Ectodermal cell (in vitro differentiated cells): Measurements from ENCODE around the gene SKOR1.

Experiments
- H3K27ac ChIP-seq: 2 replicates; pipeline ENCODE4 v1.7.0; 2013; ENCODE audit warnings: mild to moderate bottlenecking, low read depth, low read length; ENCODE audit not compliant: insufficient read depth, poor library complexity, severe bottlenecking
- H3K27me3 ChIP-seq: 2 replicates; pipeline ENCODE4 v1.7.0; 2013; ENCODE audit warnings: mild to moderate bottlenecking, low read length; ENCODE audit not compliant: insufficient read depth, control insufficient read depth, poor library complexity, severe bottlenecking
- H3K36me3 ChIP-seq: one replicate; pipeline ENCODE4 v1.7.0; 2013; ENCODE audit warnings: low read length; ENCODE audit not compliant: control insufficient read depth, insufficient read depth
- H3K4me1 ChIP-seq: one replicate; pipeline ENCODE4 v1.7.0; 2013; ENCODE audit warnings: low read length; ENCODE audit not compliant: control insufficient read depth, insufficient read depth
- H3K4me3 ChIP-seq: 2 replicates; pipeline ENCODE4 v1.7.0; 2013; ENCODE audit warnings: low read depth, low read length, control low read depth; ENCODE audit not compliant: insufficient read depth
- H3K9me3 ChIP-seq: 2 replicates; pipeline ENCODE4 v1.7.0; 2013; ENCODE audit warnings: mild to moderate bottlenecking, low read length, moderate library complexity; ENCODE audit not compliant: control insufficient read depth
- WGBS, 2 experiments: methylation state at CpG; one replicate each; pipeline ENCODE4 v1.1.7; 2013; ENCODE audit warnings: missing lambda C conversion rate in 2 of 2; 5-methylcytosine and 5-hydroxymethylcytosine counted together

The SKOR1 gene

GRCh38 chr15:67824197-67824968 is 926 bp upstream of the SKOR1 start:
- Histone ChIP-seq H3K4me3 (no peak overlapping the region), H3K36me3 (no peaks in the 10 kb centered on the region), H3K27me3 (peaks cover 100% of the 10 kb centered on the region), H3K9me3 (no peaks in the 10 kb centered on the region), H3K4me1 (peaks cover 22% of the 10 kb centered on the region), H3K27ac (no peak overlapping the region)
- 11 to 13% methylated on average over 21 of the region's 21 CpGs for WGBS, 2 experiments

- Histone ChIP-seq H3K27ac (no peak overlapping the region), H3K4me3 (no peak overlapping the region), H3K9me3 (no peaks in the 10 kb centered on the region), H3K4me1 (peaks cover 24% of the 10 kb centered on the region), H3K36me3 (no peaks in the 10 kb centered on the region), H3K27me3 (peaks cover 100% of the 10 kb centered on the region)
- WGBS, 2 experiments = 7% methylated on average over 77 of the region's 77 CpGs
Measured at GRCh38 chr15:67825881-67826716, 790 bp downstream of the SKOR1 start.

GRCh38 chr15:67826717-67827561 is 1.6 kb downstream of the SKOR1 start:
- peaks cover 25% of the 10 kb centered on the region for H3K4me1 ChIP-seq
- H3K27ac ChIP-seq = no peak overlapping the region
- 2 to 3% methylated on average over 88 of the region's 88 CpGs for WGBS, 2 experiments
- H3K27me3 ChIP-seq = peaks cover 100% of the 10 kb centered on the region
- no peaks in the 10 kb centered on the region for H3K9me3 ChIP-seq
- no peaks in the 10 kb centered on the region for H3K36me3 ChIP-seq
- H3K4me3 ChIP-seq = no peak overlapping the region

GRCh38 chr15:67827562-67828277 is 2.4 kb downstream of the SKOR1 start:
- H3K36me3 ChIP-seq = no peaks in the 10 kb centered on the region
- no peak overlapping the region for H3K4me3 ChIP-seq
- H3K27me3 ChIP-seq = peaks cover 100% of the 10 kb centered on the region
- no peak overlapping the region for H3K27ac ChIP-seq
- WGBS, 2 experiments = 3 to 4% methylated on average over 91 of the region's 91 CpGs
- H3K9me3 ChIP-seq = no peaks in the 10 kb centered on the region
- H3K4me1 ChIP-seq = peaks cover 33% of the 10 kb centered on the region

- WGBS, 2 experiments = 2 to 4% methylated on average over 40 of the region's 40 CpGs
- no peak overlapping the region for H3K27ac ChIP-seq
- H3K9me3 ChIP-seq = no peaks in the 10 kb centered on the region
- H3K27me3 ChIP-seq = peaks cover 100% of the 10 kb centered on the region
- H3K4me3 ChIP-seq = no peak overlapping the region
- H3K36me3 ChIP-seq = no peaks in the 10 kb centered on the region
- H3K4me1 ChIP-seq = peaks cover 38% of the 10 kb centered on the region
Measured at GRCh38 chr15:67828278-67828968, 3.1 kb downstream of the SKOR1 start.

- Histone ChIP-seq H3K9me3 (no peaks in the 10 kb centered on the region), H3K27me3 (peaks cover 100% of the 10 kb centered on the region), H3K4me3 (peak overlapping the region; percentile 11), H3K27ac (no peak overlapping the region), H3K4me1 (peaks cover 41% of the 10 kb centered on the region), H3K36me3 (no peaks in the 10 kb centered on the region)
- WGBS, 2 experiments = 4% methylated on average over 53 to 54 of the region's 54 CpGs
Measured at GRCh38 chr15:67828969-67829646, 3.8 kb downstream of the SKOR1 start.

GRCh38 chr15:67829647-67830504 is 4.6 kb downstream of the SKOR1 start:
- H3K4me1 ChIP-seq = peaks cover 41% of the 10 kb centered on the region
- H3K4me3 ChIP-seq = peak overlapping the region; percentile 11
- peaks cover 100% of the 10 kb centered on the region for H3K27me3 ChIP-seq
- H3K36me3 ChIP-seq = no peaks in the 10 kb centered on the region
- WGBS, 2 experiments = 7 to 8% methylated on average over 68 of the region's 68 CpGs
- no peak overlapping the region for H3K27ac ChIP-seq
- no peaks in the 10 kb centered on the region for H3K9me3 ChIP-seq

- H3K4me1 ChIP-seq = peaks cover 38% of the 10 kb centered on the region
- H3K4me3 ChIP-seq = no peak overlapping the region
- H3K9me3 ChIP-seq = no peaks in the 10 kb centered on the region
- H3K27me3 ChIP-seq = peaks cover 100% of the 10 kb centered on the region
- H3K36me3 ChIP-seq = no peaks in the 10 kb centered on the region
- no peak overlapping the region for H3K27ac ChIP-seq
Measured at GRCh38 chr15:67831363-67831762, 6.1 kb downstream of the SKOR1 start.
